HG03469 (cell line): Measurements from ENCODE around the gene CCRL2.

Source experiments
- ATAC-seq: cut with Tn5 transposase; IDR thresholded peaks from one replicate; pipeline ENCODE4 v1.9.1; 2021; ENCODE audit warnings: mild to moderate bottlenecking, moderate library complexity, moderate number of reproducible peaks; ENCODE audit not compliant: unreplicated experiment

The CCRL2 gene

GRCh38 chr3:46455231-46456115, 48.4 kb downstream of the CCRL2 start:
- ATAC-seq, result no peak

GRCh38 chr3:46456118-46456517, 49.1 kb downstream of the CCRL2 start:
- ATAC-seq, result no peak
